Myocyte (in vitro differentiated cells): Measurements from ENCODE around the gene PRRX2. TPM values are rescaled to one million over a fixed set of nuclear protein-coding genes. Genes with fewer than 3 reads are reported as not detected.
A peak's percentile ranks its signal among the peaks of the same experiment; 100 is the strongest.
"Not testable (repeated sequence)": the region's sequence is repeated elsewhere in the genome, so short reads cannot be mapped to it uniquely, and the experiment has no call there.

Source experiments
- DNase-seq: peaks from one replicate; pipeline ENCODE4 v3.0.0-alpha.2; 2012; ENCODE audit warnings: low read depth
- total RNA-seq: library from RNA; depleted of rRNA; stranded (reverse); fragments of >200 nt; gene quantifications from 2 replicates; pipeline ENCODE4 v1.2.3, GENCODE V29; 2014

Gene PRRX2
- total RNA-seq, 1 donor from 2014 or later: not detected

DNA sequence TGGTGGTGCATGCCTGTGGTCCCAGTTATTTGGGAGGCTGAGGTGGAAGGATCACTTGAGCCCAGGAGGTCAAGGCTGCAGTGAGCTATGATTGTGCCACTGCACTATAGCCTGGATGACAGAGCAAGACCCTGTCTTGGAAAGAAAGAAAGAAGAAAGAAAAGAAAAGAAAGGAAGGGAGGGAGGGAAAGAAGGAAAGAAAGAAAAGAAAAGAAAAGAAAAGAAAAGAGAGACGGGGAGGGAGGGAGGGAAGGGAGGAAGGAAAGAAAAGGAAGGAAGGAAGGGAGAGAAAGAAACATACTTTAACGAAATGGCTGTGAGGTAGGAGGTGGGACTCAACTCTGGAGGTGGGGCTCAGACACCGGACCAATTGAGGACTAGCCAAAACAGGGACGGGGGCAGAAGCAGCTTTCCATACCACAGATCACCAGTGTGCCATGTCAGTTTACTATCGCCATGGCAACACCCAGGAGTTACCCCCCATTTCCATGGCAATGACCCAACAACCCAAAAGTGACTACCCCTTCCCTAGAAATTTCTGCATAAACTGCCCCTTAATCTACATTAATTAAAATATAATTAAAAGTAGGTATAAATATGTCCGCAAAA lies 66.1 kb downstream of the PRRX2 start:
- DNase-seq: no peak

DNA sequence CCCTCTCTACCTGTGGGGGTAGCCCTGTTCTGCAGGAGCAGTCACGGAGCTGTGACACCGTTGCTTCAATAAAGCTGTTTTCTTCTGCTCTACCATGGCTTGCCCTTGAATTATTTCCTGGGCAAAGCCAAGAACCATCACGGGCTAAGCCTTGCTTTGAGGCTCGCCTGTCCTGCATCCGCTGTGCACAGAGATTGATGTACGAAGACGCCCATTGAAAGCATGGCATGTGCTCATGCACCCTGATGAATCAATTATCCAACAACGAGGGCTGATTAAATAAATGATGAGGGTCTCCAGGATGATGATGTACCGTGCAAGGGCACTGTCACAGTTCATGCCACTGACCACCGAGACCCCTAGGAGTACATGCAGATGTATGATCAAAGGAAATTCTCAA lies 66.7 kb downstream of the PRRX2 start:
- DNase-seq: no peak

DNA sequence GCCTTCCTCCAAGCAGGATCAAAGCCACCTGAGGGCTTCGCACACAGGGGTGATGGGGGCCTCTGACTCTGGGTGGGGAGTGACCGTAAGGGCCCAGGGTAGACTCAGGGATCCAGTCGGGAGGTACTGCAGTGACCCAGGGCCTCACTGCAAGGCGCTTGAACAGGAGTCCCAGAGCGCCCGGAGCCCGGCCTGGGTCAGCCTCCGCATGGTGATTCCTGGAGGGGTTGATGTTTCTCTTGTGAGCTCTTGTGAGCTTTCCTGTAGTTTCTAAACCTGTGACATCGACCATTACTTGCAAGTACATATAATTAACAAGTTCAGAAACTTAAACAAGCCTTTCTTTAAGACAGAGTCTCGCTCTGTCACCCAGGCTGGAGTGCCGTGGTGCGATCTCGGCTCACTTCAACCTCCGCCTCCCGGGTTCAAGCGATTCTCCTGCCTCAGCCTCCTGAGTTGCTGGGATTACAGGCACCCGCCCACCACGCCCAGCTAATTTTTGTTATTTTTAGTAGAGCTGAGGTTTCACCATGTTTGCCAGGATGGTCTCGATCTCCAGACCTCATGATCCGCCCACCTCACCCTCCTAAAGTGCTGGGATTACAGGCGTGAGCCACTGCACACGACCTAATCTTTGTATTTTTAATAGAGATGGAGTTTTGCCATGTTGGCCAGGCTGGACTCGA lies 67.6 kb downstream of the PRRX2 start:
- no peak for DNase-seq

DNA sequence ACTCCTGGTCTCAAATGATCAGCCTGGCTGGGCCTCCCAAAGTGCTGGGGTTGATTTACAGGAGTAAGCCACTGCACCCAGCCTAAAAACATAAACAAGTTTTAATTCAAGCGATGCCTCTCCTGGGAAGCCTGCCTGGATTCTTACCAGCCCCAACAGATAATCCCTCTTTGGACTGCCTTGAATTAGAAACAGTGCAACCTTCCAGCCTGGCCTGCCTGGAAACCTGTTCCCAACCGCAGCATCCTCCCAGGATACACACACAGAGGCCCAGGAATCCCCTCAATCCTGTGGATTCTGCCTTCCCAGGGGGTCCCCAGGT lies 68.1 kb downstream of the PRRX2 start:
- no peak for DNase-seq

DNA sequence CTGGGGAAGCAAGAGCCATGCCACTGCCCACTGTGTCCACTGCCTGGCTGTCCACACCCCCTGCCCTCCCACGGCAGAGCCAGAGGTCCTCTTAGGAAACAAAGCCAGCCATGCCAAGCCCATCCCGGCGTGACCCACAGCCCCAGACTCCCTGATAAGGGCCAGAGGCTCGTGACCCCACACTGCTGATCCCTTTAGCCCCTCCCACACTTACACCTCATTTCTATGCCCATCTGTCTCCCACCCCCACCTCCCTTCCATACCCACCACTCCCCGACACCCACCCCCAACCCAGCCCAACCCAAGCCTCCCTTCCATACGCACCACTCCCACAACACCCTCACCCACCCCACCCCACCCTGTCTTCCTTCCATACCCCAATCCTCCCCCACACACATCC lies 70.1 kb downstream of the PRRX2 start:
- DNase-seq: no peak

DNA sequence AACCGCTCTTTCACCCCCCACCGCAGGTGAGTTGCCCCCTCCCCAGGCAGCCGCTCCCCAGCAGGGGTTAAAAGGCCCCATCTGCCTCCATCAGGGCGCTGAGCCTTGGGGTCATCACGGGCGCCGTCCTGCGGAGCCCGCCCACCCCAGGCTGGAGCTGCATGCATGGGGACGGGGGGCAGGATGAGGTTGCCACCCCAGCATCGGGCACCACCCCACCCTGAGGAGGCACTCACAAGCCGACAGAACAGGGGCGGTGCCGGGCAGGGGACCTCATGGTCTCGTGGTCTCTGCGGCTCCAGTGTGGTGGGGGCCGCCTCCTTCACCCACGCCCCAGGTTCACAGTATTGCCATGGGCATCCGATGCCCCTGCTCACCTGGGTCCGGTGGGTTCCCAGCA lies 70.9 kb downstream of the PRRX2 start:
- DNase-seq: no peak

DNA sequence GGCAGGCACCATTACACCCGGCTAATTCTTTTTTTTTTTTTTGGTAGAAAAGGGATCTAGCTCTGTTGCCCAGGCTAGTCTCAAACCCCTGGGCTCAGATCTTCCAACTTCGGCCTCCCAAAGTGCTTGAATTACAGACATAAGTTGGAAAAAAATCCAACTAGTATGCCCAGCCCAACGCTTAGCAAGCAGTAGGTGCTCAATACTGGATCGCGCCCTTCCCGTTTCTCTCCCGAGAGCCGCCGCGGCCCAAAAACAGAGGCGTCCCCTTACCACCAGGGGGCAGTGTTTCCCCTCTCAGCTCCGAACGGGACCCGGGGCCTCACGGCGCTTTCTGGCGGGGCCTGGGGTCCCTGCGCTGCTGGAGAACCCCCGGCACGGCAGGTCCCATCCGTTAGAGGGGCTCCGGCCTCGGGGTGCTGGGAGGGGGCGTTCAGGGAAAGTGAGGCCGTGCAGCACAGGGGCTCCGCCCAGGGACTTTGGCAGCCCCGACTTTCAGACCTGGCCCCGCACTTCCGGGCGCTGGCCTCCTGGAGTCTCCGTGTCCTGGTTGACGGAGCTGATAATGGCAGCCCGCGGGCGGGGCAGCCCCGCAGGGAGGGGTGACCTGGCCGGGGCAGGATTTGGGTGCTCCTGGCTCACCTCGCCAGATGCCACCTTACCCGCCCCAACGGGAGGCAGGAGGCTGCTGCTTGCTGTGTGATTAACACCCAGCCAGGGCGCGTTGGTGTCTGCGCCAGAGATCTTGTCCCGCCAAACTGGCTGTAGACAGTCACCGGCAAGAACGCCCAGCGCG lies 72.2 kb downstream of the PRRX2 start:
- DNase-seq: peak; percentile 72

DNA sequence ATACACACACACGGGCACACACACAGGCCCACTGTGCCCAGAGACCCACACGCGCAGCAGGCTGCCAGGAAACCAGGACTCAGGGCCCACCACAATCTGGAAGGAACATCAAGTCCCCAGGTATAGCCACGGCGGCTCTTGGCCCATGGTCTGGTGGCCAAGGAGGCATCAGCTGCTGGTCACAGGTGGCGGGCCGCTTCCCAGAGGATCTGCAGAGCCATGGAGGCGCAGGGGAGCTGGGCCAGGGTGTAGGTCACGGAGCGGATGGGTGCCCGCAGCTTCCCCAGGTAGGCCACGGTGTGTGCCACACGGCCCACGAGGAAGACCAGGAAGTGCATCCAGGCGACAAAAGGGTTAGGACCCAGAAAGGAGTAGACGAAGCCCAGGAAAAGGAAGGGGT lies 74.0 kb downstream of the PRRX2 start:
- no peak for DNase-seq

DNA sequence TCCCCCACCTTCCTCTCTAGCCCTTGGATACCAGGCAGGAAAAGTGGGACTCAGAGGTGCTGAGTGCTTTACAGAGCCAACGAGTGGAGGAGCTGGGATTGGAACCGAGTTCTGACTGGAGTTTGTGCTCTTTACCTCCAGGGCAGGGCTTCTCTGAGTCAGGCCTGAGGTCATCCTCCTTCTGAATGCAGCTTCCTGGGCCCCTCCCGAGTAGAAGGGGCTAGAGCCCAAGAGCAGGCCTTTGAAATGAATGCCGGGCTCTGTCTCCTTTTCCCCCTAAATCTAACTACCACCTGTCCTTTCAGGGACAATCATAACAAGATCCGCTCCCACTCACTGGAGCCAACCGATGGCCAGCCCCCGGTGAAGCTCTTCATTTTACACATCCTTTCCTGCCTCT lies 74.7 kb downstream of the PRRX2 start:
- no peak for DNase-seq

DNA sequence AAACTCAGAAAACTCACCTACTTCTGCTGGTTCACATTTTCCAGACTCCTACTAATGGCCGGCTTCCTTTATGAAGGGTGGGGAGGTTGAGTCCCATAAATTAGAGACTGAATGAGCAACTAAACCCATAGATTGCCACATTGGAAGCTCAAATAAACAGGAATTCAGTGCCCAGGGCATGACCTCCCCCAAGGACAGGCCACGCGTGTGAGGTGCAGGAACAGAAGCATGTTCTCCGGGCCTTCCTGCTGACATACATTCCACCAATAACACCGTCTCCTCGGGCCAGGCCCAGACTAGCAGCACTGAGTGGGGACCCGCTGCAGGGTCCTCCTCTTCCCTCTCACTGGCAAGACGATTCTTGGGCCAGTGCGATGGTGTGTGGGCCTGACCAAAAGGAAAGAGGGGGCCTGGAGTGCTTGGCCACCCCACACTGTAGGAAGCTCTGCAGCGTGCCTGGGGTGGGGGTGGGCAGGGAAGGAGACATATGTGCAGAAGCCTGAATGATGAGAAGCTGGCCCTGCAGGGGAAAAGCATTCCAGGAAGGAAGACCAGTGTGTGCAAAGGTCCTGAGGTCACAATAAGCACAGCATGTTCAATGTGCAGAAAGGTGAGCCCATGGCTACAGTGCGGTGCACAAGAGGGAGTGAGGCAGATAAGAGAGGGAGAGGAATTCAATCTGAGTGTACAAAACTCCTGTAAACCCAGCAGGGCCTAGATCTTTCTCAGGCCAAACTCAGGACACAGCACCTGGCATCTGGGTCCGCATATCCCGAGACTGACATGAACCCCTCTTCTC lies 75.4 kb downstream of the PRRX2 start:
- no peak for DNase-seq

DNA sequence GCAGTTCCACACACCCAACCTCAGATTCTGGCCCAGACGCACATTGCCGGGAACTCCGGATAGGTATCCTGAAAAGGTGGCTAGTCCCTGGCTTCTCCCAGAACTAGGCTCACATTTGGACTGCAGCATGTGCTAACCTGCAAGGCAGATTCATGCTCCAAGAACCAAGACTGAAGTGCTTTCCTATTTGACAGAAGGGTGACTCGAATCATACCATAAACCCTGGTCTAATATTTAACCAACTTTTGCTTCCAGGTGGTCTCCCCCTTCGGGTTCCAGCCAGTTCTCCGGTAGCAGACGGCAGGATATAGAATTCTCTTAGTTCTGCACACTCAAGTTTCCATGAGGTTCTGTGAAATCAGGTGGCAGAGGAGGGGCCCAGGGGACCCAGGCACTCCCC lies 79.8 kb downstream of the PRRX2 start:
- no peak for DNase-seq

DNA sequence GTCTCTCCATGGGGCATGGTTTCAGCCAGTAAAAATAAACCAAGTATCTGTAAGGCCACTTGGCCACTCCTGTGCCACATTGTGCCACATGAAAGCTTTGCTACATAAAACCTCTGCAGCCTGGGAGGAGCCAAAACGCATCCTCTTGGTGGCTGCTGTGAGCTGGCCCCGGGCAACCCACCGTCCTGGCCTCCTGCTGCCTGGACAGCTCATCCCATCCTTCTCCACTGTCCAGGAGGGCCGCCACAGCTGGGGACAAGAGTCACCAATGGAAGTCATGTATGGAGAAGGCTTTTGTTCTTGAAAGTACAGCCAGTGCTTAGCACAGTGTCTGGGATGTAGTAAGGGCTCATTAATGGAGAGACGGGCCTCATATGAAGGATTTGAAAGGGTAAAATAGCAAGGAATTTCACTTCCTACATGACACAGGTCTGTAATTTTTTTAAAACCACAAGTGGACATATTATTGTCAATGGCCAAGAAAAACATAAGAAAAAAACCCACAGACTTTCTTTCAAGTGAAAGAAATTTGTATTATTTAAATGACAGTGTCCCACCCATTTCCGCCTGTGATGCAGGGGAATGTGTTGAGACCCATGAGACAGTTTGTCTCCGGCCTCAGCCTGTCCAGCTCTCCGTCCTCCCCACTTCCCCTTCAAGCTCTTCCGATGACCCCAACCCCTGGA lies 80.8 kb downstream of the PRRX2 start:
- no peak for DNase-seq

DNA sequence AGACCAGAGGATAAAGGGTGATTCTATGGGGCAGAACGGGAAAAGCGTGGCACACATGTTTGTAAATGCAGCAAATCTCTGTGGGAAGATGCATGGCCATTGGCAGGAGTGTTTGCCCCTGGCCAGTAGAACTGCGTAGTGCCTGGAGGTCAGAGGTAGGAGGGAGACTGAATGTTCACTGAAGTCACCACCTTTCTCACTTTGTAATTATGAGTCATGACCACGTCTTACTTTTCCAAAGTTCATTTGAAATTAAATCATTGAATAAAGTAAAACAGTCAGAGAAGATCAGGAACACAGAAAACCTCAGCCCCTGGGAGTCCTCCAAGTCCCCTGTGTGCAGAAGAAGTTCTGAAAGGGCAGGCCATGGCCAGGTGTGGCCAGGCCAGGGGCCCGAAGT lies 82.8 kb downstream of the PRRX2 start:
- DNase-seq: no peak

DNA sequence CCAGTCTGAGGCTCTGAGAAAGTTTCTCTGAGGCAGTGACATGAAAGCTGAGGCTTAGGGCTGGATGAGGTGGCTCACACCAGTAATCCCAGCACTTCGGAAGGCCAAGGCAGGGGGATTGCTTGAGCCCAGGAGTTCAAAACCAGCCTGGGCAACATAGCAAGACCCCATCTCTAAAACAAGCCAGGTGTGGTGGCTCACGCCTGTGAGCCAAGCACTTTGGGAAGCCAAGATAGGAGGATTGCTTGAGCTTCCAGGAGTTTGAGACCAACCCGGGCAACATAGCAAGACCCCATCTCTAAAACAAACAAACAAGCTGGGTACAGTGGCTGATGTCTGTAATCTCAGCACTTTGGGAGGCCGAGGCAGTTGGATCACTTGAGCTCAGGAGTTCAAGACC lies 83.6 kb downstream of the PRRX2 start:
- DNase-seq: not testable (repeated sequence)

DNA sequence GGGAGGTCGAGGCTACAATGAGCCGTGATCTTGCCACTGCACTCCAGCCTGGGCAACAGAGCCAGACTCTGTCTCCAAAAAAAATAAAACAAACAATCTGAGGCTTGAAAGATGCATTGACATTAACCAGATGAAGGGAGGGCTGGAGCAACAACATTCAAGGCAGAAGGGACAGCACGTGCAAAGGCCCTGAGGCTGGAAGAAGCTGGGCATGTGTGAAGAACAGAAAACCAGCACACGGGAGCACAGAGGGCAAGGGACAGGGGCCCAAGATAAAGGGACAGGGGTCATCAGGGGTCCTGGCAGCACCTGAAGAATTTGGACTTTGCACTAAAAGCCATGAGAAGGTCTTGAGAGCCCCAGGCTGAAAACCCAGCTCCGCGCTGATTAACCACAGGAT lies 84.1 kb downstream of the PRRX2 start:
- no peak for DNase-seq

DNA sequence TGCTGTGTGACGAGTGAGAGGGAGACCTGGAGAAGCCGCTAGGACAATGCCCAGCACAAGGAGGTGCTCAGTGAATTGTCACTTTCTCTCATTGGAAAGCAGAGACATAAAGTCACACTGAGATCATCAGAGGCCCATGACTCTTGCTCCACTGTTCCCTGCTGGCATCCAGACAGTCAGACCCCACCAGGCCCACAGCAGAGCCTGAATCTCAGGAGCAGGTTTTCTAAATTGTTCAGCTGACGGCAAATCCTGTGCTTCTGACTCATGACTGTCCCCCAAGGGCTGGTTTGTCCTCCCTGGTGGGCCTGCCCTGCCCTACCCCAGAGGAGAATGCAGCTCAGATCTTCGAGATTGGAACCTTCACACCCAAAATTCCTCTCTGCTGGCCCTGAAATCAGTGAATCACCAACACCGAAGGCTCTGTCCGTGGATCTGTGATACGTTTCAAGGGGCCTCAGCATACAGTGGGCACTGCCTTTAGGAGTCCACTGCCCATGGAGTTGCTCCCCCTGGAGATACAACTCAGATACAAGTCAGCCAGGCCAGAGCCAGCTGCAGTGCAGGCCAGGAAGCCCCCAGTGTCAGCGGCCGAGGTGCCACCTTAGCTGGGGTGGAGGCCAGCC lies 84.7 kb downstream of the PRRX2 start:
- no peak for DNase-seq

DNA sequence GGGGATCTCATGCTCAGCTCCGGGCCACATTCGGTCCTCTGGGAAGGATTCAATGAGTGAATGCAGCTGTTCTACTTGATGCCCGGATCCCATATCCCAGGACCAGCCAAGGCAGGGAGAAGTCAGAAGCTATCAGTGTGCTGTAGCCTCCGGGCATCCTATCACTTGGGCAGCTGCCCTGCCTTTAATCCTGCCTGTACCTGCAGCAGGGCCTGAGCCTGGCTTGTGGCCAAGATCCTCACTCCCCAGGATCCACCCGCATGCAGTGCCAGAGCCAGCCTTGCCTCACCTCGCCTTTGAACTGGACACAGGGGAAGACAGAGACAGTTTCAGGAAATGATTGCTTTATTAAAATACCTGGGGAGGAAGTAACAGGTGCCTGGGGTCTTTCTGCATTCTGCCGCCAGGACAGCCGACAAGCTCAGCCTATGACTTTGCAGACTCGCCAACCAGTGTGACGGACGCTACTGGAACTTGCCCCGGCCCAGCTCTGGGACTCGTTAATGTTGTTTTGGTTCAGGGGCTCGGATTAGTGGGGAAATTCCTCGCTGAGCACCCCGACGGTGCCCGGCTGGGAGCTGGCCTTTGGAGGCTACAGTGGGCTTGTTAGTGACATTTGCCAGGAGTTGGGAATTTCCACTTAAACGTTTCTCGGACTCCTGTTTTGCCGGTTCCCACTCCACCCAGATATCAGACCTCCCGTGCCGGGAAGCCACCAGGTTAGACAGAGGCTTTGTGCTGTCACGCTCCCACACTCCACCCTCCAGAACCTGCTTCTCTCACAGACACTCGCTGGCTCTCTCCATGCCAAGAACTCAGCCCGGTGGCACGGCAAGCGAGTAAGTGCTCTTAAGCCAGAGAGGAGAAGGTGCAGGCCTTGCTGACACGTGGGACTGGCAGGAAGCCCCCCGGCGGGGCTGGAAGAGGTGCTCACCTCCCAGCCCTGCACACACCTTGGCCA lies 86.7 kb downstream of the PRRX2 start:
- no peak for DNase-seq

DNA sequence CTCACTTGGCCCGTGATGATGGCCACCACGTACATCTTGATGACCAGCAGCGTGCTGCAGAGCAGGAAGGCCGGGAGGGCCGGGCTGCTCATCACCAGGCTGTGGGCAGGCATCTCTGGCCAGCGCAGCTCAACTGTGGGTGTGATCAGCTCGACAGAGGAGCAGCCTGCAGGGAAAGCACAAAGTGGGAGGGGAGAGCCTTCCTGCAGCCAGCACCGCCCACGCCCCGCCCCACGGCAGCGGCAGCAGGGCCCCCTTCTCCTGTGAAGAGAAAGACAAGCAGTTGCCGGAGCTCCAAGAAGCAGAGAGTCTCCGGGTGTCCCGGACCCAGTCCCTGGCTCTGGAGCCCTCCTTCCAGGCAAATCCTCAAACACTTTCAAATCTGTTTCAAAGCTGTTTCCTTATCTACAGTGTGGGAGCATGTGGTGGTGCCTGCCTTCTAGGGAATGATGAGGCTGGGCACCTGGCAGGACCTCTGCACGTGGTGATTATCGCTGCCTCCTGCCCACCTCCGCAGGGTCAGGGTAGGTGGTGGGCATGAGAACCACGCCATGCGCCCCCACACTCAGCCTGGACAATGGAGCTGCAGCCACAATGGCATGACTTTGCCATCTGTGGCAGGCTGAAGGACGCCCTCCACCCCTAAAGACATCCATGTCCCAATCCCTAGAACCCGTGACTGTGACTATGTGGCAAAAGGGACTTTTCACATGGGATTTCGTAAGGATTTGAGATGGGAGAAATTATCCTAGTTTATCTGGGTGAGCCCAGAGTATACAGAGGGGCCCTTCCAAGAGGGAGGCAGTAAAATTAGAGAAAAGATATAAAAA lies 87.7 kb downstream of the PRRX2 start, which contains the start of gene PTGES:
Gene PTGES (minus strand): TSS at position 143 of the 830 bp plus-strand sequence. CDS start 30 bp downstream, at position 113.
- peak; percentile 68 for DNase-seq

DNA sequence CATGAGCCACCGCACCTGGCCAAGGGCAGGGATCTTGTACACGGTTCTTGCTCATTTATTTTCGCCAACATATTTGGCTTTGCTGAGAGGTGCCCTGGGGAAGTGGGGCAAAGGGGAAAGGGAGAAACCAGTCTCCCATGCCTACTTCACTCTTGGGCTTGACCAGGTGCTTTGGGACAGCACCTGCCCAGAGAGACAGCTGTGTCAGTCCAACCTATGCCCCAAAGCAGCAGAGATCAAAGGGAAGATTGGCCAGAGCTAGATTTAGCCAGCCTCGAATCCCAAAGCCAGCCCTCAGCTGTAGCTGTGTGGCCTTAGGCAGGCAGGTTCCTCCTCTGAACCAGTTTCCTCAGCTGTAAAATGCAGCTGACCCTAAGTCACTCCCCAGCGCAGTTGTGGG lies 89.7 kb downstream of the PRRX2 start:
- DNase-seq: no peak
